ENCODE results near the gene GPR27.

The GPR27 gene

DNA sequence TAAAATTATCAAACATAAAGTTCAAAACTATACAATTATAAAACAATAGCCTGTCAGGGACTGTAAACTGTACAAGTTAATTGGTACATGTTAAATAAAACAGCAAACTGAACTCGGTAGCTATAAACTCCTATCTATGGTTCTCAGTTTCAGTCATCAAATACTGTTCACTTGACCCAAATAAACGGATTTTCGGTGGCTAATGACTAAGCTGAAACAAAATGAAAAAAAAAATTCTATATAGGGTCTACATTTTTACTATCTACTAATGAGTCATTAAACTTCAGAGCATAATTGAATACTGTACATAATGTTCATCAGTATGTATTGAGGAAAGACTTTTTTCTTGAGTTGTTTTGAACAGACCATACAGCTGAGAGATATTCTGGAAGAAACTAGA, 24.7 kb downstream of the GPR27 start:
- DNase-seq (ENCODE audit: insufficient read length) (no peak), FAIRE-seq (no peak)
- TF ChIP-seq POLR2AphosphoS5 (IDR thresholded peaks at IDR 0.05; ENCODE audit: low read depth, low read length) (no peak), TAF1 (IDR thresholded peaks at IDR 0.05; ENCODE audit: borderline replicate concordance, low read depth, low read length) (no peak), POLR2A (IDR thresholded peaks at IDR 0.05; ENCODE audit: low read depth, low read length) (no peak)

- no peak for DNase-seq (ENCODE audit: insufficient read length)
- no peak for FAIRE-seq
- TF ChIP-seq POLR2AphosphoS5 (IDR thresholded peaks at IDR 0.05; ENCODE audit: low read depth, low read length) (no peak), TAF1 (IDR thresholded peaks at IDR 0.05; ENCODE audit: borderline replicate concordance, low read depth, low read length) (no peak), POLR2A (IDR thresholded peaks at IDR 0.05; ENCODE audit: low read depth, low read length) (no peak)
Observed at GRCh38 chr3:71779674-71780377, 26.2 kb downstream of the GPR27 start.

DNA sequence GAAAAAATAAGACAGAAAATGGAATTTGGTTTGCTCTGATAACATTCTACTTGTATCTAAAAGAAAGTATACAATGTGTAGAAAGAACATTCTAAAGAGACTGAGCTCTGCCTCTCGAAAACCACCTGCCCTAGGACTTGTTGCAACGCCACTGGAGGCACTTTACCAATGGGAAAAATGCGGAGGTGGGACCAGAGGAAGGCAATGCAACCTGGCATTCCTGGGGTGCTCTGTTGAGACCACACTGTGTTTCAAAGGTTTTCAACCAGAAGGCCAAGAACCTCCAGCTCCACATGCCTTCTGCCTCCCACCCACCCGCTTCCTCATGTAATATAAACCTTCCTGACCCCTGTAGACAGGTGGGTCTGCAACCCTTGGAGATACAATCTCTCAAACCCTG, 26.8 kb downstream of the GPR27 start:
- FAIRE-seq (no peak), DNase-seq (ENCODE audit: insufficient read length) (no peak)
- TF ChIP-seq POLR2A (IDR thresholded peaks at IDR 0.05; ENCODE audit: low read depth, low read length) = no peak
- TF ChIP-seq POLR2AphosphoS5 (IDR thresholded peaks at IDR 0.05; ENCODE audit: low read depth, low read length) = no peak
- TF ChIP-seq TAF1 (IDR thresholded peaks at IDR 0.05; ENCODE audit: borderline replicate concordance, low read depth, low read length) = no peak

GRCh38 chr3:71783152-71783551, 29.5 kb downstream of the GPR27 start:
- no peak for TF ChIP-seq POLR2AphosphoS5 (IDR thresholded peaks at IDR 0.05; ENCODE audit: low read depth, low read length)
- TF ChIP-seq POLR2A (IDR thresholded peaks at IDR 0.05; ENCODE audit: low read depth, low read length) = no peak
- TF ChIP-seq TAF1 (IDR thresholded peaks at IDR 0.05; ENCODE audit: borderline replicate concordance, low read depth, low read length) = no peak
- no peak for DNase-seq (ENCODE audit: insufficient read length)
- no peak for FAIRE-seq

DNA sequence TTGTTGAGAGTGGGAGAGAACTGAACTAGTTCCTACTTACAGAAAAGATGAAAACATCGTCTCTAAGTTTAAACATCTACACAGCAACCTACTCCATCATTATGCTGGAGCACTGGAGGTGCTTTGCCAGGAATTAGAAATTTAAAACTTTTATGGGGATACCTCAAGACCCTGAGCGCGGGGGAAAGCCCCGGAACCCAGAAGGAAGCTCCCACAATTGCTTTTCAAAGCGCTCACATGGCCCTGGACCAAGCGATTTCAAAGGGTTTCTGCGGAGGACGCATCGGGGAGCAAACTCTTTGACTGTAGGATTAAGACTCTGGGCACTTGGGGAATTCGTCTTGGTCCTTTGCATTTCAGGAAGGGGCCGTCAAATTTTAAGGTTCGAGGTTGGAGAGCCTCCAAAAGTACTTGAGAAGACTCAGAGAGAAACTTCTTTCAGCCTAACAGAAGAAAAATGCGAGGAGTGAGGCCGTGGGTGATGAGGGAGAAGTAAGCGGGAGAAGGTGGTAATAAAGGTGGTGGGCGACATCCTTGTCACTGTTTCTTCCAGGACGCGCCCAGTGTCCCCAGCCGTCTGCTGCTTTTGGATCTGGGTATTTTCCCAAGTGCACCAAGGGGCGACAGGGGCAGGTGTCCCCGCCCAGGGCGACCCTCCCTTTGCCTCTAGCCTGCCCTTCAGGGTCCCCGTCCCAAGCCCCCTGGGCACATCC, 30.7 kb downstream of the GPR27 start:
- TF ChIP-seq TAF1 (IDR thresholded peaks at IDR 0.05; ENCODE audit: borderline replicate concordance, low read depth, low read length) (no peak), POLR2A (IDR thresholded peaks at IDR 0.05; ENCODE audit: low read depth, low read length) (no peak), POLR2AphosphoS5 (IDR thresholded peaks at IDR 0.05; ENCODE audit: low read depth, low read length) (no peak)
- DNase-seq (ENCODE audit: insufficient read length) (no peak), FAIRE-seq (no peak)

DNA sequence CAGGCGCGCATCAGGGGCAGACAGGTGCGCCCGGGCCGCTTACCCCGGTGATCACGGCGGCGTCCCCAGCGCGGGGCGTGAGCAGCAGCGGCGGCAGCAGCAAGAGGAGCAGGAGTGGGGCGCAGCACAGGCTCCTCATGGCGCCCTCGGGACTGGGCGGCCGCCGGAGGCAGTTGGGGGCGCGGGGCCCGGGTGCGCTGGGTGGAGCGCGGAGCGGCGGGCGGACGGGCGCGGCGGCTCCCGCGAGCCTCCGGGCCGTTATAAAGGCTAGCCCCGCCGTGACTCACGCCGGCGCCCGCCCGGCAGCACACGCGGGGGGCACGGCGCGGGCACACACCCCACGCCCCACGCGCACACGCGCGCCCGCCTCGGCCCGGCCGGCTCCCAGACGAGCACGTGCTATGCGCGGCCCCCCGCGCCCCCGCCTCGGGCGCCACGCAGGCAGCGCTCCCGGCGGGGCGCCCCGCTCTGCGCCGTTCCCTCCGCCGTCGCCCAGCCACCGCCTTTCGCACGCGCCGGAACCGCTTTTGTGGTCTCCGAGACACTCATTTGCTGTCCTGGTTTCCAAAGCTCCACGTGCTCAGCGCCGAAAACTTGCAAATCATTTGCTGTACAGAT, 31.4 kb downstream of the GPR27 start, which contains the start of gene PROK2:
Gene PROK2, minus strand, starts transcription at position 235 of the 618 bp plus-strand sequence. Its CDS starts 96 bp downstream, at position 139.
- no peak for TF ChIP-seq TAF1 (IDR thresholded peaks at IDR 0.05; ENCODE audit: borderline replicate concordance, low read depth, low read length)
- TF ChIP-seq POLR2AphosphoS5 (IDR thresholded peaks at IDR 0.05; ENCODE audit: low read depth, low read length) = no peak
- no peak for TF ChIP-seq POLR2A (IDR thresholded peaks at IDR 0.05; ENCODE audit: low read depth, low read length)
- DNase-seq (ENCODE audit: insufficient read length) (peak; percentile 13), FAIRE-seq (no peak)

DNA sequence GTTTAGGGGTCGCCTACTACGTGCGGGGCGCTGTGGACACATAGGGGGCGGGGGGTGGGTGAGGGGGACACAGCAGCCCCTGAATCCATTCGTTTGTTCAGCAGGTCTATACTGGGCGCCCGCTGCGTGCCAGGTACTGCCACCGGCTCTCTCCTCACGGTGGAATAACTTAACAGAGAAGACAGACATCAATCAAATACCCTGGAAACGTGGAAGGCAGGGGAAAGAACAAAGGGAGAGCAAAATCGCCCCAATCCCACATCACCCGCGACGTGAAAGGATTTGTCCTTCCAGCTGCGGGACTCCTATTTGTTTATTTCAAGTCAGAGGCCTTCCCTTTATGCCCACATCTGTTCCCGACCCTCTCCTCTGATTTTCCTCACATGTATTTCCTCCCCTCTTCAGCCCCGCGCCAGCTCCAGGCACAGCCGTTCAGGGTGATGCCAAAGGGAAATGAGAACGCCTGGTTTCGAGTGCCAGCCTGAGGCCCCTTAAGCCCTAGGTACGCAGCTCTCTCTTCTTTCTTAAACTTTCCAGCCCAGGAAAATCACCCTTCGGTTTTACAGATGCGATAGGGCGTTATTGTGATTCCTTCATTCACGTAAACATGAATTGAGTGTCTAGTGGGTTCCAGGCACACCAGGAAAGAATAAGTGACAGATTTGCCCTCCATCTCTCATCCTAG, 32.0 kb downstream of the GPR27 start:
- TF ChIP-seq TAF1 (IDR thresholded peaks at IDR 0.05; ENCODE audit: borderline replicate concordance, low read depth, low read length) (no peak), POLR2A (IDR thresholded peaks at IDR 0.05; ENCODE audit: low read depth, low read length) (no peak), POLR2AphosphoS5 (IDR thresholded peaks at IDR 0.05; ENCODE audit: low read depth, low read length) (no peak)
- DNase-seq (ENCODE audit: insufficient read length) = no peak
- FAIRE-seq = no peak

- FAIRE-seq (no peak), DNase-seq (ENCODE audit: insufficient read length) (no peak)
- TF ChIP-seq POLR2AphosphoS5 (IDR thresholded peaks at IDR 0.05; ENCODE audit: low read depth, low read length) (no peak), POLR2A (IDR thresholded peaks at IDR 0.05; ENCODE audit: low read depth, low read length) (no peak), TAF1 (IDR thresholded peaks at IDR 0.05; ENCODE audit: borderline replicate concordance, low read depth, low read length) (no peak)
Observed at GRCh38 chr3:71786217-71786549, 32.5 kb downstream of the GPR27 start.

- DNase-seq (ENCODE audit: insufficient read length) (no peak), FAIRE-seq (no peak)
- TF ChIP-seq TAF1 (IDR thresholded peaks at IDR 0.05; ENCODE audit: borderline replicate concordance, low read depth, low read length) = no peak
- no peak for TF ChIP-seq POLR2A (IDR thresholded peaks at IDR 0.05; ENCODE audit: low read depth, low read length)
- TF ChIP-seq POLR2AphosphoS5 (IDR thresholded peaks at IDR 0.05; ENCODE audit: low read depth, low read length) = no peak
Observed at GRCh38 chr3:71786551-71786950, 32.9 kb downstream of the GPR27 start.

- no peak for TF ChIP-seq POLR2A (IDR thresholded peaks at IDR 0.05; ENCODE audit: low read depth, low read length)
- no peak for TF ChIP-seq TAF1 (IDR thresholded peaks at IDR 0.05; ENCODE audit: borderline replicate concordance, low read depth, low read length)
- TF ChIP-seq POLR2AphosphoS5 (IDR thresholded peaks at IDR 0.05; ENCODE audit: low read depth, low read length) = no peak
- FAIRE-seq = no peak
- no peak for DNase-seq (ENCODE audit: insufficient read length)
Observed at GRCh38 chr3:71787851-71788405, 34.3 kb downstream of the GPR27 start.

DNA sequence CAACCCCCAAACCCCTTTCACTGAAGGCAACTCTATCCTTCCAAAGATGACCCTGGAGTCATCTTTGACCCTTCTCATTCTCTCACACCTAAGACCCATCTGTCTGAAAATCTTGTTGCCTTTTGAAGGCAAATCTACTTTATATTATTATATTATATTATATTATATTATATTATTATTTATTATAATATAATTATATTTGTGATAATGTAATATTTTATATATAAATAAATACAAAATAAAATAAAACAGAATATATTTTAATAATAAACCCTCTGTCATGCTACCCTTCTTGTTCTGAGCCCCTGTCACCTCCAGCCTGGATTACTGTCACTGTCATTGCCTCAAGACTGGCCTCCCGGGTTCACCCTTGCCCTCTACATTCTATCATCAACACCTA, 36.3 kb downstream of the GPR27 start:
- TF ChIP-seq POLR2A (IDR thresholded peaks at IDR 0.05; ENCODE audit: low read depth, low read length) (no peak), TAF1 (IDR thresholded peaks at IDR 0.05; ENCODE audit: borderline replicate concordance, low read depth, low read length) (no peak)
- DNase-seq (ENCODE audit: insufficient read length) (no peak), FAIRE-seq (no peak)
